OCI-LY3 (cell line): ENCODE results near the gene FAM8A1.

Experiments
- CTCF ChIP-seq: fragments of 200-600, 300-600 bp; sonication (generic); IDR thresholded peaks from 2 replicates; pipeline ENCODE4 v1.5.1; 2014; ENCODE audit warnings: antibody characterized with exemption, low read length, low read depth
- EZH2phosphoT487 ChIP-seq: fragments of 200-600 bp; shearing (Covaris generic); IDR thresholded peaks from 2 replicates; pipeline ENCODE4 v1.6.1; 2018; ENCODE audit warnings: antibody characterized with exemption, mixed run types, low read depth

GRCh38 chr6:17653198-17653882 is 53.2 kb downstream of the FAM8A1 start:
- TF ChIP-seq CTCF (no peak), EZH2phosphoT487 (no peak)
